D721Med (cell line): Measurements from ENCODE around the gene CNIH2.

Experiments
- DNase-seq: peaks from one replicate; pipeline ENCODE4 v3.0.0; 2011; ENCODE audit warnings: low spot score; ENCODE audit not compliant: insufficient read length
- FAIRE-seq: peaks from 2 replicates; lab custom pipeline; 2011; peaks lifted over from hg19 to GRCh38; lab: Jason Lieb, UNC
- CTCF ChIP-seq: IDR thresholded peaks from 2 replicates; pipeline ENCODE4 v1.5.1; 2012; ENCODE audit warnings: mild to moderate bottlenecking, control low read depth; ENCODE audit not compliant: insufficient read depth; ENCODE audit errors: missing control alignments

Gene CNIH2

GRCh38 chr11:66259956-66260355, 18.0 kb upstream of the CNIH2 start:
- DNase-seq: no peak

GRCh38 chr11:66261578-66261977, 16.4 kb upstream of the CNIH2 start:
- no peak for FAIRE-seq

More at GRCh38 chr11:66259956-66260355, 18.0 kb upstream of the CNIH2 start:
- no peak for TF ChIP-seq CTCF
- FAIRE-seq: no peak

GRCh38 chr11:66262191-66262590, 15.8 kb upstream of the CNIH2 start:
- DNase-seq (no peak), FAIRE-seq (no peak)
- TF ChIP-seq CTCF: no peak

More at GRCh38 chr11:66261578-66261977, 16.4 kb upstream of the CNIH2 start:
- no peak for TF ChIP-seq CTCF
- no peak for DNase-seq

GRCh38 chr11:66262696-66263095, 15.3 kb upstream of the CNIH2 start:
- DNase-seq (no peak), FAIRE-seq (no peak)
- no peak for TF ChIP-seq CTCF

GRCh38 chr11:66263231-66263630, 14.7 kb upstream of the CNIH2 start:
- FAIRE-seq (no peak), DNase-seq (no peak)
- TF ChIP-seq CTCF: no peak

- no peak for TF ChIP-seq CTCF
- DNase-seq (no peak), FAIRE-seq (no peak)
These were observed 14.2 kb upstream of the CNIH2 start for GRCh38 chr11:66263785-66264184.

GRCh38 chr11:66264383-66264782, 13.6 kb upstream of the CNIH2 start:
- FAIRE-seq (no peak), DNase-seq (no peak)
- TF ChIP-seq CTCF: no peak
